ENCODE results near the gene CCDC107. TPM values are rescaled to one million over a fixed set of nuclear protein-coding genes. Genes with fewer than 3 reads are reported as not detected.

CCDC107 gene
- total and polyA plus RNA-seq, 2 of the 13 experiments (the other 11 are each of a cell fraction or from before 2014, with no cell fraction given) = 7.1 to 15.2 TPM

DNA sequence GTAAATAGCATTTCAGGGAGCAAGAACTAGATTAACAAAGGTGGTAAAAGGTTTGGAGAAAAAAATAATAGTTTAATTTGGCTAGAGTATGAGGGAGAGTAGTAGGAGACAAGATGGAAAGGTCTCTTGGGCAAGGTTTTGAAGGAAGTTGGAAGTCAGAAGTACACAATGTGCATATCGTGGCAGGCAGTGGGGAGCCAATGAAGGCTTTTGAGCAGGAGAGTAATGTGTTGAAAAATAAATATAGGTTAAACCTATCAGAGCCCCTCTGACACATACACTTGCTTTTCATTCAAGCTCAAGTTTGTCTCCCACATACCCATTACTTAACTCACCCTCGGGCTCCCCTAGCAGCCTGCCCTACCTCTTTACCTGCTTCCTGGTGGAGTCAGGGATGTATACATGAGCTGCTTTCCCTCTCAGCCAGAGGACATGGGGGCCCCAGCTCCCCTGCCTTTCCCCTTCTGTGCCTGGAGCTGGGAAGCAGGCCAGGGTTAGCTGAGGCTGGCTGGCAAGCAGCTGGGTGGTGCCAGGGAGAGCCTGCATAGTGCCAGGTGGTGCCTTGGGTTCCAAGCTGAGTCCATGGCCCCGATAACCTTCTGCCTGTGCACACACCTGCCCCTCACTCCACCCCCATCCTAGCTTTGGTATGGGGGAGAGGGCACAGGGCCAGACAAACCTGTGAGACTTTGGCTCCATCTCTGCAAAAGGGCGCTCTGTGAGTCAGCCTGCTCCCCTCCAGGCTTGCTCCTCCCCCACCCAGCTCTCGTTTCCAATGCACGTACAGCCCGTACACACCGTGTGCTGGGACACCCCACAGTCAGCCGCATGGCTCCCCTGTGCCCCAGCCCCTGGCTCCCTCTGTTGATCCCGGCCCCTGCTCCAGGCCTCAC lies 15.3 kb downstream of the CCDC107 start, which contains the start of gene CA9 (continued):
- TF ChIP-seq TEAD2 (CRISPR knock-in tag; IDR thresholded peaks at IDR 0.05) = no peak
- no peak for TF ChIP-seq SIN3A (IDR thresholded peaks at IDR 0.05; ENCODE audit: borderline replicate concordance, low read depth, low read length)
- 0 out of 2 replicates have a peak, but pooled peaks have one; percentile 39 for TF ChIP-seq ZNF839 (CRISPR knock-in tag; IDR thresholded peaks at IDR 0.05; ENCODE audit: borderline replicate concordance)
- no peak for TF ChIP-seq ZFP82 (CRISPR knock-in tag; IDR thresholded peaks at IDR 0.05; ENCODE audit: borderline replicate concordance)
- peak; percentile 48; the same call in 1 of the 2 replicates for TF ChIP-seq ZNF572 (CRISPR knock-in tag; IDR thresholded peaks at IDR 0.05)
- TF ChIP-seq, protein P1, sequence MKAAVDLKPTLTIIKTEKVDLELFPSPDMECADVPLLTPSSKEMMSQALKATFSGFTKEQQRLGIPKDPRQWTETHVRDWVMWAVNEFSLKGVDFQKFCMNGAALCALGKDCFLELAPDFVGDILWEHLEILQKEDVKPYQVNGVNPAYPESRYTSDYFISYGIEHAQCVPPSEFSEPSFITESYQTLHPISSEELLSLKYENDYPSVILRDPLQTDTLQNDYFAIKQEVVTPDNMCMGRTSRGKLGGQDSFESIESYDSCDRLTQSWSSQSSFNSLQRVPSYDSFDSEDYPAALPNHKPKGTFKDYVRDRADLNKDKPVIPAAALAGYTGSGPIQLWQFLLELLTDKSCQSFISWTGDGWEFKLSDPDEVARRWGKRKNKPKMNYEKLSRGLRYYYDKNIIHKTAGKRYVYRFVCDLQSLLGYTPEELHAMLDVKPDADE (CRISPR knock-in tag; IDR thresholded peaks at IDR 0.05) = no peak
- TF ChIP-seq GATAD1 (CRISPR knock-in tag; IDR thresholded peaks at IDR 0.05) = no peak
- TF ChIP-seq HNRNPK (IDR thresholded peaks at IDR 0.05; ENCODE audit: low read depth, low read length, poor library complexity, severe bottlenecking) = no peak
- TF ChIP-seq HNRNPUL1 (IDR thresholded peaks at IDR 0.05; ENCODE audit: low read depth, low read length) = no peak
- TF ChIP-seq, protein P2, sequence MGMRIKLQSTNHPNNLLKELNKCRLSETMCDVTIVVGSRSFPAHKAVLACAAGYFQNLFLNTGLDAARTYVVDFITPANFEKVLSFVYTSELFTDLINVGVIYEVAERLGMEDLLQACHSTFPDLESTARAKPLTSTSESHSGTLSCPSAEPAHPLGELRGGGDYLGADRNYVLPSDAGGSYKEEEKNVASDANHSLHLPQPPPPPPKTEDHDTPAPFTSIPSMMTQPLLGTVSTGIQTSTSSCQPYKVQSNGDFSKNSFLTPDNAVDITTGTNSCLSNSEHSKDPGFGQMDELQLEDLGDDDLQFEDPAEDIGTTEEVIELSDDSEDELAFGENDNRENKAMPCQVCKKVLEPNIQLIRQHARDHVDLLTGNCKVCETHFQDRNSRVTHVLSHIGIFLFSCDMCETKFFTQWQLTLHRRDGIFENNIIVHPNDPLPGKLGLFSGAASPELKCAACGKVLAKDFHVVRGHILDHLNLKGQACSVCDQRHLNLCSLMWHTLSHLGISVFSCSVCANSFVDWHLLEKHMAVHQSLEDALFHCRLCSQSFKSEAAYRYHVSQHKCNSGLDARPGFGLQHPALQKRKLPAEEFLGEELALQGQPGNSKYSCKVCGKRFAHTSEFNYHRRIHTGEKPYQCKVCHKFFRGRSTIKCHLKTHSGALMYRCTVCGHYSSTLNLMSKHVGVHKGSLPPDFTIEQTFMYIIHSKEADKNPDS (CRISPR knock-in tag; IDR thresholded peaks at IDR 0.05) = 0 out of 2 replicates have a peak, but pooled peaks have one; percentile 55
- no peak for TF ChIP-seq ZKSCAN1 (IDR thresholded peaks at IDR 0.05; ENCODE audit: low read length)
- no peak for TF ChIP-seq ZNF530 (CRISPR knock-in tag; IDR thresholded peaks at IDR 0.05; ENCODE audit: low read depth)
- no peak for TF ChIP-seq SIX4 (CRISPR knock-in tag; IDR thresholded peaks at IDR 0.05)
- TF ChIP-seq PRPF4 (IDR thresholded peaks at IDR 0.05; ENCODE audit: low read depth, low read length, poor library complexity, severe bottlenecking) = no peak
- no peak for TF ChIP-seq ZNF549 (CRISPR knock-in tag; IDR thresholded peaks at IDR 0.05)
- TF ChIP-seq CBX2 (IDR thresholded peaks at IDR 0.05; ENCODE audit: low read depth, low read length) = no peak
- no peak for TF ChIP-seq CBX2 (CRISPR knock-in tag; IDR thresholded peaks at IDR 0.05; ENCODE audit: low read depth)
- TF ChIP-seq SUZ12 (IDR thresholded peaks at IDR 0.05; ENCODE audit: low read depth, low read length) = no peak
- TF ChIP-seq ZNF747 (CRISPR knock-in tag; IDR thresholded peaks at IDR 0.05; ENCODE audit: borderline replicate concordance) = no peak
- TF ChIP-seq, protein P3, sequence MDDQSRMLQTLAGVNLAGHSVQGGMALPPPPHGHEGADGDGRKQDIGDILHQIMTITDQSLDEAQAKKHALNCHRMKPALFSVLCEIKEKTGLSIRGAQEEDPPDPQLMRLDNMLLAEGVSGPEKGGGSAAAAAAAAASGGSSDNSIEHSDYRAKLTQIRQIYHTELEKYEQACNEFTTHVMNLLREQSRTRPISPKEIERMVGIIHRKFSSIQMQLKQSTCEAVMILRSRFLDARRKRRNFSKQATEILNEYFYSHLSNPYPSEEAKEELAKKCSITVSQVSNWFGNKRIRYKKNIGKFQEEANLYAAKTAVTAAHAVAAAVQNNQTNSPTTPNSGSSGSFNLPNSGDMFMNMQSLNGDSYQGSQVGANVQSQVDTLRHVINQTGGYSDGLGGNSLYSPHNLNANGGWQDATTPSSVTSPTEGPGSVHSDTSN (CRISPR knock-in tag; IDR thresholded peaks at IDR 0.05; ENCODE audit: borderline replicate concordance) = no peak
- TF ChIP-seq, protein P4, sequence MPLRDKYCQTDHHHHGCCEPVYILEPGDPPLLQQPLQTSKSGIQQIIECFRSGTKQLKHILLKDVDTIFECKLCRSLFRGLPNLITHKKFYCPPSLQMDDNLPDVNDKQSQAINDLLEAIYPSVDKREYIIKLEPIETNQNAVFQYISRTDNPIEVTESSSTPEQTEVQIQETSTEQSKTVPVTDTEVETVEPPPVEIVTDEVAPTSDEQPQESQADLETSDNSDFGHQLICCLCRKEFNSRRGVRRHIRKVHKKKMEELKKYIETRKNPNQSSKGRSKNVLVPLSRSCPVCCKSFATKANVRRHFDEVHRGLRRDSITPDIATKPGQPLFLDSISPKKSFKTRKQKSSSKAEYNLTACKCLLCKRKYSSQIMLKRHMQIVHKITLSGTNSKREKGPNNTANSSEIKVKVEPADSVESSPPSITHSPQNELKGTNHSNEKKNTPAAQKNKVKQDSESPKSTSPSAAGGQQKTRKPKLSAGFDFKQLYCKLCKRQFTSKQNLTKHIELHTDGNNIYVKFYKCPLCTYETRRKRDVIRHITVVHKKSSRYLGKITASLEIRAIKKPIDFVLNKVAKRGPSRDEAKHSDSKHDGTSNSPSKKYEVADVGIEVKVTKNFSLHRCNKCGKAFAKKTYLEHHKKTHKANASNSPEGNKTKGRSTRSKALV (CRISPR knock-in tag; IDR thresholded peaks at IDR 0.05) = no peak
- no peak for TF ChIP-seq ZNF350 (CRISPR knock-in tag; IDR thresholded peaks at IDR 0.05; ENCODE audit: borderline replicate concordance, low read depth)
- no peak for TF ChIP-seq ZNF180 (CRISPR knock-in tag; IDR thresholded peaks at IDR 0.05; ENCODE audit: borderline replicate concordance, low read depth)
